ENCODE measurements around the gene RNF208.
A peak's percentile ranks its signal among the peaks of the same experiment; 100 is the strongest.

RNF208 gene

GRCh38 chr9:137211532-137211931, 10.5 kb downstream of the RNF208 start:
- no peak for DNase-seq

- DNase-seq = no peak
Measured at GRCh38 chr9:137206602-137207001, 15.4 kb downstream of the RNF208 start.

DNA sequence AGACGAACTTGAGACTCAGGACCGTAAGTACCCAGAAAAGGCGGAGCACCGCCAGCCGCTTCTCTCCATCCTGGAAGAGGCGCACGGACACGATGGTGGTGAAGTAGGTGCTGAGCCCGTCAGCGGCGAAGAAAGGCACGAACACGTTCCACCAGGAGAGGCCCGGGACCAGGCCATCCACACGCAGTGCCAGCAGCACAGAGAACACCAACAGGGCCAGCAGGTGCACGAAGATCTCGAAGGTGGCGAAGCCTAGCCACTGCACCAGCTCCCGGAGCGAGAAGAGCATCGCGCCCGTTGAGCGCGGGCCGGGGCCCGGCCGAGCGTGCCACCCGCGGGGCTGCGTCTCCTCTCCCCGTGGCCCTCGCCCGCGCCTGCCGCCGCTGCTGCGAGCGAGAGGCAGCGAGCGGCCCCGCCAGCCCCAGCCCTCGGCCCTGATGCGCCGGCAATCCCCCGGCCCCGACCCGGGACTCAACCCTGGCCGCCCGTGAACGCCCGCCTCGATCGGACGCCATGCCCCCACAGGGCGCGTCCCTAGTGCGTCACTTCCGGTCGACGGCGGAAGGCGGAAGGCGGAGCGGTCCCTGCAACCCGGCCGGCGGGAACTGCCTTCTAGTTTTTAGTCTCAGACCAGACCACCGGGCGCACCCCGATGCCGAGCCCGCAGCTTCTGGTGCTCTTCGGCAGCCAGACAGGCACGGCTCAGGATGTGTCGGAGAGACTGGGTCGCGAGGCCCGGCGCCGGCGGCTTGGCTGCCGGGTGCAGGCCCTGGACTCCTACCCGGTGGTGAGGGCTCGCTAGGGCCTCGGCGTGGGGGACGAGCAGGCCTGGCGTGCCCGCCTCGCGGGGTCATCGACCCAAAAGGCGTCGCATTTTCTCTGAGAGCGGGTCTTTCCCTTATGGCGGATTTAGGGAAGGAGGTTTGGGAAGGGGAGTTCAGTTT, 16.6 kb downstream of the RNF208 start, which contains the start of the genes NDOR1 and TMEM203:
TSS of gene NDOR1 (plus strand) at position 575 of the 944 bp plus-strand sequence. CDS start at position 653, 78 bp downstream.
TSS of gene TMEM203 (minus strand) at position 523 of the 944 bp plus-strand sequence. CDS start at position 289, 234 bp downstream.
- DNase-seq = peak; percentile 93

DNA sequence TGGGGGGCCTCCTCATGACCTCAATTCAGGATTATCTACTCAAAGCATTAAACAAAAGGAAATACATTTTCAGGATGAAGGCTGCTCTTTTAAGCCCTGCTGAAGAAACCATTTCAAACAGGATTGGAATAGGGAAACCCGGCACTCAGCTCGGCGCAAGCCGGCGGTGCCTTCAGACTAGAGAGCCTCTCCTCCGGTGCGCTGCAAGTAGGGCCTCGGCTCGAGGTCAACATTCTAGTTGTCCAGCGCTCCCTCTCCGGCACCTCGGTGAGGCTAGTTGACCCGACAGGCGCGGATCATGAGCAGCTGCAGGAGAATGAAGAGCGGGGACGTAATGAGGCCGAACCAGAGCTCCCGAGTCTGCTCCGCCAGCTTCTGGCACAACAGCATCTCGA, 17.3 kb downstream of the RNF208 start:
- DNase-seq = no peak

- no peak for DNase-seq
Measured at GRCh38 chr9:137202966-137203365, 19.1 kb downstream of the RNF208 start.

DNA sequence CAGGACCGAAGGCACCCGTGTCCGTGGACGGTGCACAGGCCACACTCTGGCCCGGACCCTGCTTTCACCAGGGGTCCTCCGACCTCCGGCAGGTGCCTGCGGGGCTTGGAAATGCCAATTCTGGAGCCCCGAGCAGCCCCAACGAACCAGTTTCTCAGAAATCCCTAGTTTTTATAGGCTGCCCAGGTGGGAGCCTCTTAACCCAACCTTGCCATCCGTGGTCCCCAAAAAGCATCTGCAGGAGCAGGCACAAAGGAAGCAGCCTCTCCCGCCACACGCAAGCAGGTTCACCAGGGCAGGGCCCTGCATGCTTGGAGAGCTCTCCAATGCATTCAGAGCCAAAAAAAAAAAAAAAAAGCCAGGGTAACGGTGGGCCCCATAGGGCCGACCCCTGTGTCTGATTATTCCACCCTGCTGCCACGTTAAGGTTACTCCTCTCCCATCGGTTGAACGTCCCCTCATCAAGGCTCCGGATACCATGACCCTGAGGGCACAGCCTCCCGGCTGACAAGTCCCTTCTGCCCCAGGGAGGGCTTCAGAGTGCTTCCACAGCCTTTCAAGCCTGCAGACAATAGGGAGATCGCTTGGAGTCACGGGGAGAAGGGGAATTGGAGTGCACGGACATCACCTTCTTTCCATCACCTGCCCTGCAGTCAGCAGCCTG, 20.7 kb downstream of the RNF208 start:
- no peak for DNase-seq

DNA sequence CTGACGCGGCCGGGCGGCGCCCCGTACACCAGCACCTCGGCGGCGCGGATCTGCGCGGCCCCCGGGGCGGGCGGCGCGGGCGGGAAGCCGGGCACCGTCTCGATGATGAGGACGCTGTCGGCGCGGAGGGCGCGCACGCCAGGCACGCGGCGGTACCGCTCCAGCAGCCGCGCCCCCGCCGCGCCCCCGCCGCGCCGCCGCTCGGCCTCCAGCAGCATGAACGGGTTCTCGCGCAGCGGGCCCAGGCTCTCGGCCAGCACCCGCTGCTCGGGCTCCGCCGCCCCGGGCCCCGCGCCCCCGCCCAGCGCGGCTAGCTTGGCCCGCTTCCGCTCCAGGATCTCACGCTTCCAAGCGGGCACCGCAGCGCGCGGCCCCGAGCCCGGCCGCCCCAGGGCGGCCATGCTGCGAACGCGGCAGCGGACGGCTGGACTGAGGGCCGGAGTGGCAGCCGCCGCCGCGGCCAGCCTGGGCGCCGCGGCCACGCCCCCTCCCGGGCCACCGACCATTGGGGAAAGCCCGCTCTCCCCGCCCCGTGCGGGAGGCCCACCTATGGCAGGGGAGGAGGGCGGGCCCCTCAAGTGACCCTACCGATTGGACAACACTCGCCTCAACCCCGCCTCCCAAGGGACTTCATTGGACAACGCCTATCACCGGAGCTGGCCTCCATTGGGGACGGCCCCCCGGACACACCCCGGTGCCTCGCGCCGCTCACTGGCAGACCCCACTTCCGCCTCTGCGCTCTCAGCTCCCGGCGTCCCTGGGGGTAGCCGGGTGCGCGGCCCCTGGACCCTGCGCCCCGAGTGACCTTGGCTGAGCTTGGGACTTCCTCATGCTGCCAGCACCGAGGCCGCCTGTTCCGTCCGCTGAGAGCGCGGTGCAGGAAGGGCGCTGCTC, 21.5 kb downstream of the RNF208 start, which contains the start of gene TPRN:
TSS of gene TPRN (minus strand) at position 431 of the 894 bp plus-strand sequence. CDS start at position 401, 30 bp downstream.
- peak; percentile 96 for DNase-seq

- DNase-seq = no peak
Measured at GRCh38 chr9:137199411-137200121, 22.5 kb downstream of the RNF208 start.

GRCh38 chr9:137198902-137199283, 23.1 kb downstream of the RNF208 start:
- no peak for DNase-seq

GRCh38 chr9:137198051-137198901, 23.8 kb downstream of the RNF208 start:
- no peak for DNase-seq

DNA sequence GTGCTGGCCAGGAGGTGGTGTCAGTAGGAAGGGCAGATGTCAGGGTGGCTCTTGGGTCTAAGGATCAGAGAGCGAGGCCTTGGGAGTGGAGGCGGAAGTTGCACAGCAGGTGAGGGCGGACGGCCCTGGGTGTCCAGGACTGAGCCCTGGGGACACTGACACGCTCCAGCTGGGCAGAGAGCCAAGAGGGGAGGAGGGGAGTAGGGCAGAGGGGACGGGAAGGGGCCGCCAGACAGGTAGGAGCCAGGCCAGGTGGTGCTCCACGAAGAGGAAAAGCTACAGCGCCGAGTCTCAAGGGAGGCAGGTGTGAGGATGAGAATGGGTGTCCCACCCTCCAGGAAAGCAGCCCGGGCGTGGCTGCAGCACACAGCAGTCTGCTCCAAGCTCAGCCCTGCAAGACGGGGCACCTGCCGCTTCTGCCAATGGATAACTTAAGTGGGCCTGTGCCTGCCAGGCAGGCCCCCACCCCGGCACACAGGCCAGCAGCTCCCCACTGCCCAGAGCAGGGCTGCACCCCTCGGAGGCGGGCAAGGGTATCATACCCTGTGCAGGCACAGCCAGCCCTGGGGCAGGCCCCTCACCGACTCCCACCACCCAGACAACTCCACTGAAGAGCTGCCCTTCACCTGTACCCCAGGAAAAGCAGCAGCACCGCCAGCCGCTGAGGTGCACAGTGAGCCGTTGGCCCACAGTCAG, 26.4 kb downstream of the RNF208 start:
- DNase-seq = no peak

- no peak for DNase-seq
Measured at GRCh38 chr9:137194909-137195308, 27.1 kb downstream of the RNF208 start.

DNA sequence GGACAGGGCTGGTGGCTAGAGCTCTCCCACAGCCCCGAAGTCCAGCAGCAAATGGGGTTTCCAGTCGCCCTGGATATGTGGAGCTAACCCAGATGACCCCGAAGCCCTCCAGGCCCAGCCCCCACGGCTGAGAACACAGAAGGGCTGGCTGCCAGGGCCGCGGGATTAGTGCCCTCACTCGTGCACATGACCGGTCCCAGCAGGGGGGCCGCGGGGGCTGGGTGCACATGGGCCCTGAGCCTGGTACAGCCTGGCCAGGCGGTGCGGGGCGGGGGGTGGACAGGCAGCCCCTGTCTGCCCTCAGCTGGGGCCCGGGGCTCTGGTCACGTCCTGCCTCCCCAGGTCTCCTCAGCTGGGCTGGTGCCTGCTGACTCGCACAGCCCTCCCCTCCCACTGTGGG, 27.7 kb downstream of the RNF208 start:
- DNase-seq = no peak

- no peak for DNase-seq
Measured at GRCh38 chr9:137193771-137194170, 28.3 kb downstream of the RNF208 start.

- DNase-seq = no peak
Measured at GRCh38 chr9:137192859-137193258, 29.2 kb downstream of the RNF208 start.

DNA sequence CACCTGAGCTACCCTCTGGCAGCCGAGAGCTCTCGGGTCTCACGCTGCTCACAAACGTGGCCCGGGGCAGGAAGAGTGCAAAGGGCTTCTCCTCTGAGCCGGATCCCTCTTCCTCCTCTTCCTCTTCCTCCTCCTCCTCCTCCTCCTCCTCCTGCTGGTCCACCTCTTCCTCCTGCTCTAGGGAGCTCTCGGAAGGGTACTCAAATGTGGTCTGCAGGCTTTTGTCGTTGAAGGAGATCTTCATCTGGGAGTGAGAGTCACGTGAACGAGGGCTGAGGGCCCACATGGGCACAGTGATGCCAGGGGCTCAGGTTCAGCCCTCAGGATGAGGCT, 29.6 kb downstream of the RNF208 start:
- no peak for DNase-seq

DNA sequence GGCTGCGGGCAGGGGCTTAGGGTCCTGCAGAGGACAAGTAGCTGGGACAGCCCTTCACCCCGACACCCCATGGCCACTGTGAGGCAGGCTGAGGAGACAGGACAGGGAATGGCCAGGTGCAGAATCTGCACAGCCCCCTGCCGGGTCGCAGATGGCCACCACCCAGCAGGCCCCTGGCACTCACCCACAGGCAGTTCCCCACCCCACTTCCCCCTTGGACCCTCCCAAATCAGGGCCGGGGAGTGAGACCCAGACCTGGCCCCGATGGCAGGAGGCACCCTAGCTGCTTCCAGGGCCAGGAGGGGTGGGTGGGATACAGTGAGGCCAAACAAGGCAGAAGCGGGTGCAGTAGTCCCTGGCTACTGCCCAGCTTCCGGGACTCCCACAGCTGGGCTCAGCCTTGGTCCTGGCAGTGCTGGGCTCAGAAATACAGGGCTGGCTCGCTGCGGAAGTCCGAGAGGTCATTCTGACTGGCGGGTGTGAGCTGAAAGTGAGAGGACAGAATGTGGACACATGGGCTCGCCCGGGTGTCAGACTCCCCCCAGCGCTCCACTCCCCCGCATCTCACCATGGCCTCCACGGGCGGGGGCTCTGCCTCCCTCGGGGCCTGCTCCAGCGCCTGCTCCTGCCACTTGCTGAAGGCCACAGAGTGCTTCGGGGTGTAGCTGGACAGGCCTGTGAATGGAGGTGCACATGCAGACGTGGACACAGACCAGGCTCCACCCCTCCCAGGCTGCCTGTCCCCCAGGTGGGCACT, 30.2 kb downstream of the RNF208 start:
- DNase-seq = no peak

- DNase-seq = no peak
Measured at GRCh38 chr9:137191245-137191644, 30.8 kb downstream of the RNF208 start.

GRCh38 chr9:137190315-137190856, 31.7 kb downstream of the RNF208 start:
- DNase-seq = no peak
